Stimulated activated CD4-positive, alpha-beta T cell treated with anti-CD3 and anti-CD28 coated beads, Interleukin-4, amount 100 ng/mL, for 1 hour (primary cell): ENCODE results near the gene ALS2CL.
A peak's percentile ranks its signal among the peaks of the same experiment; 100 is the strongest.

Experiments used
- DNase-seq: peaks from one replicate; pipeline ENCODE4 v3.0.0-alpha.2; 2020

ALS2CL gene

GRCh38 chr3:46629551-46630517 lies 63.6 kb downstream of the ALS2CL start:
- peak; percentile 79 for DNase-seq

DNA sequence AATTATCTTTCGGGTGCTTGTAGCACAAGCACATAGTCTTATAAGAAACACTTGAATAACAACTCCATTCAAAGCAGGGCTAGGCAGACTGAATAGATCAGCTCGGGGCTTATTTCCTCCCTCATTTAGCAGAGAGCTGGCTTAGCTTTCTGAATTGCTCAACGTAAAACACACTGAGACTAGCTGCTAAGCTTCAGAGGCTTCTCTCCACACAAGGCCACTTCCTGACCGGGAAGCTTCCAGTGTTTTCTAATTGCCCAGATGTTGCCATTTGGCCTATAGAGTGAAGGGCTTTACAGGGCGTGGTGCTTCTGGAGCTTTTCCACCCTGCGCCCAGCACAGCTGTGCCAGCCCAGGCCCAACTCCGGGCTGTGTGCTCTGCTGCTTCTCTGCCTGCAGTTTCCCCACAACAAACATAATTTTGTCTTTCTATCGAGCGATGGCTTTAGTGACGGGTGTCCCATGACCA lies 64.5 kb downstream of the ALS2CL start:
- DNase-seq: no peak

DNA sequence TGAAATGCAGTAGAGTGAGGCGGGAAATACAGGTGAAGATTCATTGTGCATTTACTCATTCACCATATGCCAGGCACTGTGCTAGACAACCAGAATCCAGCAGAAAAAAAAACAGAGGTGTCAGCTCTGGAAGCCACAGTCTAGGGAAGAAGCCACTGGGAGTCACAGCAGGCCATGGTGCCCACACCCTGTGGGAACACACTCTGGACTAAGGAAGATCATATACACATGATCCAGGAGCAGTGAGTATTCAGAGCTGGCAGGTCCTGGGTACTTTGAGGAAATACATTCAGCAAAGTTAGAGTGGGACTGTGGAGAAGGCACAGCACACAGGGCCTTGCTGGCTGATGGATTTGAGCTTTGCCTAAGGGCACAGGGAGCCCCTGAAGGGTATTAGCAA lies 66.4 kb downstream of the ALS2CL start:
- no peak for DNase-seq

- no peak for DNase-seq
Measured at GRCh38 chr3:46626039-46626438, 67.4 kb downstream of the ALS2CL start.

GRCh38 chr3:46624975-46625490 lies 68.4 kb downstream of the ALS2CL start:
- DNase-seq: no peak

GRCh38 chr3:46624533-46624932 lies 68.9 kb downstream of the ALS2CL start:
- DNase-seq: no peak

- no peak for DNase-seq
Measured at GRCh38 chr3:46619845-46620778, 73.4 kb downstream of the ALS2CL start.
